Activated CD8-positive, alpha-beta memory T cell treated with anti-CD3 and anti-CD28 coated beads for 4 hours (primary cell): ENCODE data around the gene MT2A.

Source experiments
- DNase-seq, 2 donors: peaks; one replicate each; pipeline ENCODE4 v3.0.0-alpha.2; 2020; ENCODE audit warnings: low read depth in 2 of 2

Gene MT2A

GRCh38 chr16:56600398-56600999 lies 7.9 kb upstream of the MT2A start:
- no peak for DNase-seq

DNA sequence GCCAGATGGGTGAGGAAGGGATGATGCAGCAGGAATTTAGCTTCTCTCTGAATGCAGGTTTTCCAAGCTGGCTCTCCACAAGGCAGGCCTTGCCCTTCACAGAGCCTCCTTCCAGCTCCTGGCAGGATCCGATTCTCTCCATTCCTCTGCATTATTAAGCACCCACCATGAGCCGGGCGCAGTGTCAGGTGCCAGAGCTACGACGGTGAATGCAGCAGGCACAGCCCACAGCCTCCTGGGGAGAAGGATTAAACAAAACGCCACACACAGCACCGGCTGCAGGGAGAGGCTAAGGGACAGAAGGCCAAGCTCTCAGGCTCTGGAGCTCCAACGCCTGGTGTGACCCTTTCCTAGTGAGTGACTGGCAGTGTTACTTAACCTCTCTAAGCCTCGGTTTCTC lies 7.1 kb upstream of the MT2A start:
- DNase-seq, result no peak

- DNase-seq, result no peak
Observed at GRCh38 chr16:56603589-56603988, 4.8 kb upstream of the MT2A start.

DNA sequence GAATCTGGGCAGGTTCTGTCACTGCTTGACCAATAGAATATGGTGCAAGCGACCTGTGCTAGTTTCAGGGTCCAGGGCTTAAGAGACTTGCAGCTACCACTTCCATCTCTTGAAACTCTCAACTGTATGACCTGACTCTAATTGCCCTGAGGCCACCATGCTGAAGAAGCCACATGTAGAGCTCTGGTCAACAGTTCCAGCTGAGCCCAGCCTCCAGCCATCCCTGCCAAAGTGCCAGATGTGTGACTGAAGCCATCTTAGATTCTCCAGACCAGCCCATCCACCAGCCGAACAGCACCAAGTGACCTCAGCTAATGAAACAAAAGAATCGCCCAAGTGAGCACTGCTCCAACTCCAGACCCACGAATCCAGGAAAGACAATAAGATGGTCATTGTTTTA lies 3.4 kb upstream of the MT2A start:
- no peak for DNase-seq

DNA sequence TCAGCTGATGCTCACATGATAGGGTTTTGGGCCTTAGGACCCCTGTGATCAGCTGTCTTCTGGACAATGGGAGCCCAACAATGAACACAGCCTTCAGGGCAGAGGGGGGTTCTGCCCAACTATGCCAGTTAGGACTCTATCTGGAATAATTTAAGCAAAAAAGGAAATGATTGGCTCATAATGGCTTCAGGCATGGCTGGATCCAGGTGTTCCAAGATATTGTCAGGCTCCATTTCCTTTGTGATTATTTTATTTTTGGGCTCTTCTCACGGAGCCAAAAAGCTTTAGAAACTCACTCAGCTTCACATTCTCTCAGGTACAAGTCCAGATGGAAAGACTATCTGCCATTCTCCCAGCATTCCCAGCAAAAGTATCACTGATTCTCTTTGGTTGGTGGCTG lies 2.9 kb upstream of the MT2A start:
- no peak for DNase-seq

DNA sequence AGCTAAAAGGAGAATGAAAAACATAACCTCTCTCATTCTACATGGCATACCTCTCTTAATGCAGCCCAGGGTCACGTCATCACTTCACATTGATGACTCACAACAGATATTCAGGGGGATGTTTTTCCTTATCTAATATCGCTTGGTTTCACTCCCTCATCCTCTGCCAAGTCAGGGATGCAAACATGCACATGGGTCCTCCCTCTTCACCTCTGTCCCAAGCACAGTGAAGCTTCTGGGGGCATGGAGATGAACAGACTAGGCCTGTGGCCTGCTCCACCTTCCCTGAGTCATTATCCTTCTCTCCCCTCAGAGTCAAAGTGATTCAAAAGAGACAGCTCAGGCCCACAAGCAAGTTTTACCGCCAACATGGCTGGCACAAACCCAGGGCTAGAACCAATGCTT lies 2.3 kb upstream of the MT2A start:
- DNase-seq, result no peak

- DNase-seq, result no peak
Observed at GRCh38 chr16:56606476-56607108, 1.8 kb upstream of the MT2A start.

GRCh38 chr16:56607109-56607618 lies 1.2 kb upstream of the MT2A start:
- DNase-seq, result no peak

DNA sequence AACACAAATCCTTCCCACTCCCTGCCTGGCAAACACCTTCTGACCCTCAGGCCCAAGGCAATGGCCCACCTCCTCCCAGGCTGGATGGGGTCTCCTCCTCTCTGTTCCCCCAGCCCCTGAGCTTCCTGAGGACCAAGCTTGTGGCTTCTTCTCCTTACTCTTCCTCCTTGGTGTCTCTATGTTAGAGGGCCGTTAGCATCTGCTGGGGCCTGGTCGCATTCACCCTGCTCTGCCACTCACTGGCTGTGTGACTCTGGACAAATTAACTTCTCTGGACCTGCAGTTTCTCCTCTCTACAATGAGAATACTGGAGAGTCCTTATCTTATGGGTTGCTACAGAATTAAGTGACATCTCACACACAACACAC lies 725 bp upstream of the MT2A start:
- no peak for DNase-seq

GRCh38 chr16:56608876-56609462 lies 585 bp downstream of the MT2A start:
- DNase-seq, result no peak

GRCh38 chr16:56609463-56609921 lies 1.1 kb downstream of the MT2A start:
- peak; percentile 47 to 48 for DNase-seq

- peak; percentile 42 to 76 for DNase-seq
Observed at GRCh38 chr16:56610017-56610608, 1.7 kb downstream of the MT2A start.

- DNase-seq, result no peak
Observed at GRCh38 chr16:56610609-56611111, 2.3 kb downstream of the MT2A start.

GRCh38 chr16:56611281-56611833 lies 3.0 kb downstream of the MT2A start:
- no peak for DNase-seq

DNA sequence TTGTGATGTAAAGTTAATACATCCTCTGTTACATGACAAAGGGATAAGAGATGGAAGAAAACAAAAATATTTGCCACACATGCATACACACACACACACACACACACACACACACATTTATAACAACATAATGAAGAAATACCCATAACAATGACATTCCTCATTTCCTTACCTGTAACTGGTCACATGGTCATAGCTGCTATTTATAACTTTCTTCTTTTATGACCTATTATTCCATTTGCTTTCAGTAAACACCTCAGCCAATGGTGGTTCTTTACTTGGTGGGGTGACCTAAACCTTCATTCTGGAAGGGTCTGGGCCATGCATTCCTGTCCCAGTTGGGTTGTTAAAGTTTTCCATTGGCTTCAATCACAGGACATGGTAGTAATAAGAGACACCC lies 5.3 kb downstream of the MT2A start:
- no peak for DNase-seq

- DNase-seq, result no peak
Observed at GRCh38 chr16:56614549-56614991, 6.2 kb downstream of the MT2A start.

DNA sequence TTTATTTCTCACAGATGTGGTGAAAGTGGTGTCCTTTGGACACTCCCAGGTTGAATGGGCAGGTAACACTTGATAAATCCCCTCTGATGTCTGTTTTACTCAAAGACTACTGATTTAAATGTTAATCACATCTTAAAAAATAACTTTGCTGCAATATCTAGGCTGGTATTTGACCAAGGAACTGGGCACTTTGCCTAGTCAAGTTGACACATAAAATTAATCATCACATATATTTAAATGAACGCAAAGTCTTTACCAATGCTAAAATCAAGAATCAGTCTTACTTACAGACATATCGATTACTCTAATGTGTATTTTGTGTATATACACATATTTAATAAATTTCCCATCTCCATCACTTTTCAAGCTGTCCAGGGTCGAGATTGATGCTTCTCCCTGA lies 7.0 kb downstream of the MT2A start:
- no peak for DNase-seq

GRCh38 chr16:56616608-56617211 lies 8.3 kb downstream of the MT2A start:
- DNase-seq, result no peak

DNA sequence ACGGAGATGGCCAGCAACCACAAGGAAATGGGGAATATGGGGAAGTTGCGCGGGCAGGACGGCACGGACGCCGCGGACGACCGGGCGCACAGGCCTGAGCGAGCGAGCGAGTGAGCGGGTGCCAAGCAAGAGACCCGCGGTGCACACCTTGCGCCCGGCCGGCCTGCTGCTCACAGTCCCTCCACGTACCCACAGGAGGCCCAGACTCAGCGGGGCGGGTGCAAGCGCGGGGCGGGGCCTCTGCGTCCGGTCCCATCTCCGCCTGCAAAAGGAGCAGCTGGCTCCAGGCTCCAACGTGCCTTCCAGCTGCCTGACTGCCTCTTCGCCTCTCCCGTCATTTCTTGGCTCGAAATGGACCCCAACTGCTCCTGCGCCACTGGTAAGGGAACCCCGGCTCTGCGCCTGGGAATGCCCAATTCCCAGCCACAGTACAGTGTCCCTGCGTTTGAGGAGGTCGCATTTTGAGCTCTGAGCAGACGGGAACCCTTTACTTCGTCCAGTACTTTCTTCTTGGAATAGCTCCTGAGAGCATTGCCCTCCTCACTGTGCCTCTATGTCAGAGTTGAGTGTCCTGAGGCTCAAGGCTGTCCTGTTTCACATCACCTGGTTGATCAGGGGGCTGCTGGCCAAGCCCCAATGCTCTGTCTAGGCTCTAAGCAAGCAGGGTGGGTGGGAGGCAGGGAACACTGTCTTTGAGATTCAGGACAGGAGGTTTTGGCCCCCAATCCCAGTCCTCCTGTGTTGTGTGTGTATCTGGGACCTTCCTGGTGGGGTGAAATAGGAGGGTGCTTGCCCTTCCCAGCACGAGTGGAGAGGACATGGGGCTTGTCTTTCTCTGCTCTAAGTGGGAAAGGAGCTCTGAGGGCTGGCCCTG lies 9.1 kb downstream of the MT2A start:
- DNase-seq, result no peak

DNA sequence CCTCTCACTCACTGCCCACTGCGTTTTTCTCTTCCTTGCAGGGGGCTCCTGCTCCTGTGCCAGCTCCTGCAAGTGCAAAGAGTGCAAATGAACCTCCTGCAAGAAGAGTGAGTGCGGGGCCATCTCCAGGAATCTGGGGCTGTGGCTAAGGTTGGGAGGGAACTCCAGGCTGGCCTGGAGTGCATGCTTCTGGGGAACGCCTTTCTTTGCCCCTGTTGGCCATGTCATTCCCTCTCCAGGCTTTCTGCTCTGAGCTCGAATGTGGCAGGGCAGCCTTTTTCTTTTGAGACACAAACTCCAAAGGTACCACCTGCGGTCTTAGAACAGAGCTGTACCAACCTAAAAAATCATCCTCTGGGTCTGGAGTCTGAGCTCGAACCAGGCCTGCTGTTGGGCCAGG lies 9.8 kb downstream of the MT2A start:
- no peak for DNase-seq

DNA sequence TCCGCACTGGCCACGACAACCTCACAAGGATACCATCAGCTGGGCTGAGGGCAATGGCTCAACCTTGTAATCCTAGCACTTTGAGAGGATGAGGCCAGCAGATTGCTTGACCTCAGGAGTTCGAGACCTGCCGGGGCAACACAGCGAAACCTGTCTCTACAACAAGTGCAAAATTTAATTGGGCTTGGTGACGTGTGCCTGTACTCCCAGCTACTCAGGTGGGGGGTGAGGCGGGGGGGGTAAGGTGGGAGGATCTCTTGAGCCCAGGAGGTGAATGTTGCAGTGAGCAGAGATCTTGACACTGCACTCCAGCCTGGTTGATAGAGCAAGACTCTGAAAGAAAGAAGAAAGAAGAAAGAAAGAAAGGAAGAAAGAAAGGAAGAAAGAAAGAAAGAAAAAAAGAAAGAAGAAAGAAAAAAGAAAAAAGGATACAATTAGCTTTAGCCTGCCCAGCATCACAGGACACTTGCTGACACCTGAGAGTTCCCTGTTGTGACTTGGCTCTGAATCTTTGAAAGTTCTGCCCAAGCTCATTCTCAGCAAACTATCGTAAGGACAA lies 12.0 kb downstream of the MT2A start:
- no peak for DNase-seq
